ENCODE results near the gene DOCK3. TPM values are rescaled to one million over a fixed set of nuclear protein-coding genes. Genes with fewer than 3 reads are reported as not detected.
A peak's percentile ranks its signal among the peaks of the same experiment; 100 is the strongest.

The DOCK3 gene
- total RNA-seq, 4 donors from 2014 or later, result 4.0 to 6.3 (median 5.8) TPM

GRCh38 chr3:51390246-51391074, 715.7 kb downstream of the DOCK3 start:
- Histone ChIP-seq H3K27ac (peak overlapping the region in 3 of 4 donors; percentile 85 to 92 (median 89)), H3K4me3 (peak overlapping the region; percentile 30 to 73 (median 61)), H3K9me3 (no peaks in the 10 kb centered on the region), H3K4me1 (peaks cover 0 to 81% (median 38%) of the 10 kb centered on the region in 4 donors), H3K36me3 (peaks cover 0 to 73% (median 15%) of the 10 kb centered on the region in 3 donors), H3K27me3 (no peaks in the 10 kb centered on the region)
- TF ChIP-seq EP300 (IDR thresholded peaks at IDR 0.05) (no peak), POLR2A (IDR thresholded peaks at IDR 0.05) (no peak)
- TF ChIP-seq, protein P1, sequence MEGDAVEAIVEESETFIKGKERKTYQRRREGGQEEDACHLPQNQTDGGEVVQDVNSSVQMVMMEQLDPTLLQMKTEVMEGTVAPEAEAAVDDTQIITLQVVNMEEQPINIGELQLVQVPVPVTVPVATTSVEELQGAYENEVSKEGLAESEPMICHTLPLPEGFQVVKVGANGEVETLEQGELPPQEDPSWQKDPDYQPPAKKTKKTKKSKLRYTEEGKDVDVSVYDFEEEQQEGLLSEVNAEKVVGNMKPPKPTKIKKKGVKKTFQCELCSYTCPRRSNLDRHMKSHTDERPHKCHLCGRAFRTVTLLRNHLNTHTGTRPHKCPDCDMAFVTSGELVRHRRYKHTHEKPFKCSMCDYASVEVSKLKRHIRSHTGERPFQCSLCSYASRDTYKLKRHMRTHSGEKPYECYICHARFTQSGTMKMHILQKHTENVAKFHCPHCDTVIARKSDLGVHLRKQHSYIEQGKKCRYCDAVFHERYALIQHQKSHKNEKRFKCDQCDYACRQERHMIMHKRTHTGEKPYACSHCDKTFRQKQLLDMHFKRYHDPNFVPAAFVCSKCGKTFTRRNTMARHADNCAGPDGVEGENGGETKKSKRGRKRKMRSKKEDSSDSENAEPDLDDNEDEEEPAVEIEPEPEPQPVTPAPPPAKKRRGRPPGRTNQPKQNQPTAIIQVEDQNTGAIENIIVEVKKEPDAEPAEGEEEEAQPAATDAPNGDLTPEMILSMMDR (IDR thresholded peaks at IDR 0.05), result no peak
- no peak for DNase-seq (ENCODE audit: low spot score in 2 of 2)
- WGBS, 2 donors, result 43 to 62% methylated on average over 19 to 24 of the region's 29 CpGs

DNA sequence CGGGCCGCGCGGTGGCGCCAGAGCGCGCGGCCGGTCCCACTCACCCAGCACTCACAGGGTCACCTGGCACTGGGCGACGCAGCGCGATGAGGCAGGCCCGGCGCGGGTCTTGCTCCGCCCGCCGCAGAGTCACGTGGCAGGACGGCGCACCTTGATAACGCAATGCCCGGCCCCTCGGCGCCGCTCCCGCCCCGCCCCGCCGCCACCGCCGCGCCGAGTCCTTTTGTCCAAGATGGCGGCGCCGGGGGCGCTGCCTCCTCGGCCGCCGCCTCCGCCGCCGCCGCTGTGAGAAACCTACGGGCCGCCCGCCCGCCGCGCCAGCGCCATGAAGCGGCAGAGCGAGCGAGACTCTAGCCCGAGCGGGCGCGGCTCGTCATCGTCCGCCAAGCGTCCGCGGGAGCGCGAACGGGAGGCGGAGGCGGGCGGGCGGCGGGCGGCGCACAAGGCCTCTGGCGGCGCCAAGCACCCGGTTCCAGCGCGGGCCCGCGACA, 716.4 kb downstream of the DOCK3 start, which contains the start of gene RBM15B:
Gene RBM15B, plus strand, starts transcription at position 211 of the 491 bp plus-strand sequence. Its CDS starts 115 bp downstream, at position 326.
- Histone ChIP-seq H3K27me3 (no peaks in the 10 kb centered on the region), H3K27ac (peak within 1 kb of the TSS; percentile 71 to 92 (median 87)), H3K4me1 (peaks cover 0 to 81% (median 33%) of the 10 kb centered on the region in 4 donors), H3K4me3 (peak within 1 kb of the TSS; percentile 56 to 76 (median 70)), H3K9me3 (no peaks in the 10 kb centered on the region), H3K36me3 (peaks cover 0 to 79% (median 15%) of the 10 kb centered on the region in 3 donors)
- 1% methylated on average over 21 of the region's 83 CpGs; no CpG with 5 or more reads in 1 of the 2 donors for WGBS, 2 donors
- DNase-seq (ENCODE audit: low spot score in 2 of 2), result peak; percentile 92 to 97
- TF ChIP-seq, protein P1 (IDR thresholded peaks at IDR 0.05), result peak; percentile 92 to 97 (median 94)
- peak; percentile 51 to 85 for TF ChIP-seq EP300 (IDR thresholded peaks at IDR 0.05)
- TF ChIP-seq POLR2A (IDR thresholded peaks at IDR 0.05), result peak in 1 of 2 donors; percentile 55

DNA sequence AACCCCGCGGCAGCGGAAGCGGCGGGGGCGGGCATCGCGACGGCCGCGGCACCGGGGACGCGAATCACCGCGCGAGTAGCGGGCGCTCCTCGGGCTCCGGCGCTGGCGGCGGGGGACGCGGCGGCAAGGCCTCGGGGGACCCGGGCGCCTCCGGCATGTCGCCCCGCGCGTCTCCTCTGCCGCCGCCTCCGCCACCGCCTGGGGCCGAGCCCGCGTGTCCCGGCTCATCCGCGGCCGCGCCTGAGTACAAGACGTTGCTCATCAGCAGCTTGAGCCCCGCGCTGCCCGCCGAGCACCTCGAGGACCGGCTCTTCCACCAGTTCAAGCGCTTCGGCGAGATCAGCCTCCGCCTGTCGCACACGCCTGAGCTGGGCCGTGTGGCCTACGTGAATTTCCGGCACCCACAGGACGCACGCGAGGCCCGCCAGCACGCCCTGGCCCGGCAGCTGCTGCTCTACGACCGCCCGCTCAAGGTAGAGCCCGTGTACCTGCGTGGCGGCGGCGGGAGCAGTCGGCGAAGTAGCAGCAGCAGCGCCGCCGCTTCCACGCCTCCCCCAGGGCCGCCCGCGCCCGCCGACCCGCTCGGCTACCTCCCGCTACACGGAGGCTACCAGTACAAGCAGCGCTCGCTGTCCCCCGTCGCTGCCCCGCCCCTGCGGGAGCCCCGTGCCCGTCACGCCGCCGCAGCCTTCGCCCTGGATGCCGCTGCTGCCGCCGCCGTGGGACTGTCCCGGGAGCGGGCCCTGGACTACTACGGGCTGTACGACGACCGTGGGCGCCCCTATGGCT, 717.0 kb downstream of the DOCK3 start:
- Histone ChIP-seq H3K4me1 (peaks cover 0 to 81% (median 26%) of the 10 kb centered on the region in 4 donors), H3K27ac (peak overlapping the region; percentile 71 to 92 (median 86)), H3K36me3 (peaks cover 0 to 82% (median 15%) of the 10 kb centered on the region in 3 donors), H3K9me3 (no peaks in the 10 kb centered on the region), H3K27me3 (no peaks in the 10 kb centered on the region), H3K4me3 (peak overlapping the region; percentile 56 to 76 (median 70))
- WGBS, 2 donors, result 13 to 100% methylated on average over 1 to 30 of the region's 115 CpGs
- TF ChIP-seq, protein P1 (IDR thresholded peaks at IDR 0.05), result no peak
- TF ChIP-seq EP300 (IDR thresholded peaks at IDR 0.05) (no peak), POLR2A (IDR thresholded peaks at IDR 0.05) (no peak)
- DNase-seq (ENCODE audit: low spot score in 2 of 2), result no peak

GRCh38 chr3:51392355-51393133, 717.8 kb downstream of the DOCK3 start:
- TF ChIP-seq, protein P1 (IDR thresholded peaks at IDR 0.05), result no peak
- TF ChIP-seq EP300 (IDR thresholded peaks at IDR 0.05) (no peak), POLR2A (IDR thresholded peaks at IDR 0.05) (no peak)
- no peak for DNase-seq (ENCODE audit: low spot score in 2 of 2)
- 92 to 93% methylated on average over 42 of the region's 42 CpGs for WGBS, 2 donors
- Histone ChIP-seq H3K4me1 (peaks cover 0 to 81% (median 23%) of the 10 kb centered on the region in 4 donors), H3K36me3 (peaks cover 0 to 81% (median 15%) of the 10 kb centered on the region in 3 donors), H3K4me3 (peak overlapping the region; percentile 56 to 76 (median 70)), H3K27me3 (no peaks in the 10 kb centered on the region), H3K9me3 (no peaks in the 10 kb centered on the region), H3K27ac (peak overlapping the region in 3 of 4 donors; percentile 80 to 92 (median 89))
